Liver (tissue), 3 donors: ENCODE data around the gene SMG6.

ENCODE experiments used
- ATF3 ChIP-seq: IDR thresholded peaks from 2 replicates; pipeline ENCODE4 v1.6.1; 2016; ENCODE audit warnings: antibody characterized with exemption
- CTCF ChIP-seq: fragments of 150-350 bp; IDR thresholded peaks from 2 replicates; pipeline ENCODE4 v1.5.1; 2017; ENCODE audit warnings: improper control_type of control experiment, low read depth, low read length; ENCODE audit not compliant: missing input control
- FOXA1 ChIP-seq: IDR thresholded peaks from 2 replicates; pipeline ENCODE4 v1.6.1; 2016; ENCODE audit warnings: antibody characterized with exemption
- GABPA ChIP-seq, 2 donors: IDR thresholded peaks in 1 of 2; conservative IDR thresholded peaks in 1 of 2; 2 replicates each; pipeline ENCODE4 v1.6.1; 2016; ENCODE audit warnings: antibody characterized with exemption in 2 of 2, mild to moderate bottlenecking in 1 of 2, moderate library complexity in 1 of 2
- RAD21 ChIP-seq, 2 donors: IDR thresholded peaks; 2 replicates each; pipeline ENCODE4 v1.6.1; 2016; ENCODE audit warnings: antibody characterized with exemption in 2 of 2, mild to moderate bottlenecking in 2 of 2
- RXRA ChIP-seq, 2 donors: IDR thresholded peaks; 2 replicates each; pipeline ENCODE4 v1.6.1; 2017 to 2018; ENCODE audit warnings: antibody characterized with exemption in 2 of 2, mild to moderate bottlenecking in 1 of 2
- SP1 ChIP-seq: IDR thresholded peaks from 2 replicates; pipeline ENCODE4 v1.6.1; 2018; ENCODE audit warnings: antibody characterized with exemption, mild to moderate bottlenecking
- TAF1 ChIP-seq: conservative IDR thresholded peaks from 2 replicates; pipeline ENCODE4 v1.6.1; 2016; ENCODE audit warnings: antibody characterized with exemption, mild to moderate bottlenecking
- YY1 ChIP-seq: IDR thresholded peaks from 2 replicates; pipeline ENCODE4 v1.6.1; 2016; ENCODE audit warnings: antibody characterized with exemption, mild to moderate bottlenecking
- TF ChIP-seq, protein P1 (sequence below): IDR thresholded peaks from 2 replicates; pipeline ENCODE4 v1.6.1; 2016; ENCODE audit warnings: antibody characterized with exemption, mild to moderate bottlenecking
- TF ChIP-seq, protein P2 (sequence below): IDR thresholded peaks from 2 replicates; pipeline ENCODE4 v1.6.1; 2016; ENCODE audit warnings: antibody characterized with exemption
- TF ChIP-seq, protein P3 (sequence below): IDR thresholded peaks from 2 replicates; pipeline ENCODE4 v1.6.1; 2016; ENCODE audit warnings: antibody characterized with exemption
- donor health status: healthy.
- donor health status: healthy.

- TF ChIP-seq CTCF (no peak), TAF1 (no peak), SP1 (no peak), ATF3 (no peak), YY1 (no peak), RAD21 (IDR thresholded peaks at IDR 0.05) (no peak), RXRA (IDR thresholded peaks at IDR 0.05) (no peak), FOXA1 (no peak), GABPA (IDR thresholded peaks at IDR 0.05 in 1 of 2, conservative IDR thresholded peaks at IDR 0.05 in 1 of 2) (no peak)
- TF ChIP-seq, protein P1, sequence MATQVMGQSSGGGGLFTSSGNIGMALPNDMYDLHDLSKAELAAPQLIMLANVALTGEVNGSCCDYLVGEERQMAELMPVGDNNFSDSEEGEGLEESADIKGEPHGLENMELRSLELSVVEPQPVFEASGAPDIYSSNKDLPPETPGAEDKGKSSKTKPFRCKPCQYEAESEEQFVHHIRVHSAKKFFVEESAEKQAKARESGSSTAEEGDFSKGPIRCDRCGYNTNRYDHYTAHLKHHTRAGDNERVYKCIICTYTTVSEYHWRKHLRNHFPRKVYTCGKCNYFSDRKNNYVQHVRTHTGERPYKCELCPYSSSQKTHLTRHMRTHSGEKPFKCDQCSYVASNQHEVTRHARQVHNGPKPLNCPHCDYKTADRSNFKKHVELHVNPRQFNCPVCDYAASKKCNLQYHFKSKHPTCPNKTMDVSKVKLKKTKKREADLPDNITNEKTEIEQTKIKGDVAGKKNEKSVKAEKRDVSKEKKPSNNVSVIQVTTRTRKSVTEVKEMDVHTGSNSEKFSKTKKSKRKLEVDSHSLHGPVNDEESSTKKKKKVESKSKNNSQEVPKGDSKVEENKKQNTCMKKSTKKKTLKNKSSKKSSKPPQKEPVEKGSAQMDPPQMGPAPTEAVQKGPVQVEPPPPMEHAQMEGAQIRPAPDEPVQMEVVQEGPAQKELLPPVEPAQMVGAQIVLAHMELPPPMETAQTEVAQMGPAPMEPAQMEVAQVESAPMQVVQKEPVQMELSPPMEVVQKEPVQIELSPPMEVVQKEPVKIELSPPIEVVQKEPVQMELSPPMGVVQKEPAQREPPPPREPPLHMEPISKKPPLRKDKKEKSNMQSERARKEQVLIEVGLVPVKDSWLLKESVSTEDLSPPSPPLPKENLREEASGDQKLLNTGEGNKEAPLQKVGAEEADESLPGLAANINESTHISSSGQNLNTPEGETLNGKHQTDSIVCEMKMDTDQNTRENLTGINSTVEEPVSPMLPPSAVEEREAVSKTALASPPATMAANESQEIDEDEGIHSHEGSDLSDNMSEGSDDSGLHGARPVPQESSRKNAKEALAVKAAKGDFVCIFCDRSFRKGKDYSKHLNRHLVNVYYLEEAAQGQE: no peak
- TF ChIP-seq, protein P2, sequence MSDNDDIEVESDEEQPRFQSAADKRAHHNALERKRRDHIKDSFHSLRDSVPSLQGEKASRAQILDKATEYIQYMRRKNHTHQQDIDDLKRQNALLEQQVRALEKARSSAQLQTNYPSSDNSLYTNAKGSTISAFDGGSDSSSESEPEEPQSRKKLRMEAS: no peak
- TF ChIP-seq, protein P3, sequence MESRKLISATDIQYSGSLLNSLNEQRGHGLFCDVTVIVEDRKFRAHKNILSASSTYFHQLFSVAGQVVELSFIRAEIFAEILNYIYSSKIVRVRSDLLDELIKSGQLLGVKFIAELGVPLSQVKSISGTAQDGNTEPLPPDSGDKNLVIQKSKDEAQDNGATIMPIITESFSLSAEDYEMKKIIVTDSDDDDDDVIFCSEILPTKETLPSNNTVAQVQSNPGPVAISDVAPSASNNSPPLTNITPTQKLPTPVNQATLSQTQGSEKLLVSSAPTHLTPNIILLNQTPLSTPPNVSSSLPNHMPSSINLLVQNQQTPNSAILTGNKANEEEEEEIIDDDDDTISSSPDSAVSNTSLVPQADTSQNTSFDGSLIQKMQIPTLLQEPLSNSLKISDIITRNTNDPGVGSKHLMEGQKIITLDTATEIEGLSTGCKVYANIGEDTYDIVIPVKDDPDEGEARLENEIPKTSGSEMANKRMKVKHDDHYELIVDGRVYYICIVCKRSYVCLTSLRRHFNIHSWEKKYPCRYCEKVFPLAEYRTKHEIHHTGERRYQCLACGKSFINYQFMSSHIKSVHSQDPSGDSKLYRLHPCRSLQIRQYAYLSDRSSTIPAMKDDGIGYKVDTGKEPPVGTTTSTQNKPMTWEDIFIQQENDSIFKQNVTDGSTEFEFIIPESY: no peak
Measured at GRCh38 chr17:2057760-2058585, 245.6 kb downstream of the SMG6 start.
